ENCODE results near the gene SLC39A11. TPM values are rescaled to one million over a fixed set of nuclear protein-coding genes. Genes with fewer than 3 reads are reported as not detected.

The SLC39A11 gene
- total RNA-seq, 1 donor from 2014 or later: 23.2 TPM

DNA sequence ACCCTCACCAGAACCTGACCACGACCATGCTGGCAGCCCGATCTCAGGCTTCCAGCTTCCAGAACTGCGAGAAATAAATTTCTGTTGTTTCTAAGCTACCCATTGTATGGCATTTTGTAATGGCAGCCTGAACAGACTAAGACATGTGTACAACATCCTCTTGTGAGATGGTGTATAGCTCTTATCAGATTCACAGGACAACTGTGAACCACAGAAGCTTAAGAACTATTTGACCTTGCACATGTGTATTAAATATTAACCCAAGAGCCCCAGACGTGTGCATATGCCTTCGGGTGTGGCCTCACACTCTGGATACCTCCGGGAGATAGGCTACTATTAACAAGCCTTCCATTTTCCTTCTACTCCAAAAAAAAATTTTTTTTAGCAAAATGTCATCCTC lies 248.9 kb downstream of the SLC39A11 start:
- Mint-ChIP-seq H3K4me3 (no peak overlapping the region), H3K27me3 (no peaks in the 10 kb centered on the region), H3K27ac (no peak overlapping the region), H3K4me1 (ENCODE audit: unreplicated experiment) (no peaks in the 10 kb centered on the region), H3K36me3 (peaks cover 11% of the 10 kb centered on the region), H3K9me3 (peaks cover 10% of the 10 kb centered on the region)
- DNase-seq (ENCODE audit: extremely low spot score, unreplicated experiment): no peak
- TF ChIP-seq CTCF (conservative IDR thresholded peaks at IDR 0.05): no peak

DNA sequence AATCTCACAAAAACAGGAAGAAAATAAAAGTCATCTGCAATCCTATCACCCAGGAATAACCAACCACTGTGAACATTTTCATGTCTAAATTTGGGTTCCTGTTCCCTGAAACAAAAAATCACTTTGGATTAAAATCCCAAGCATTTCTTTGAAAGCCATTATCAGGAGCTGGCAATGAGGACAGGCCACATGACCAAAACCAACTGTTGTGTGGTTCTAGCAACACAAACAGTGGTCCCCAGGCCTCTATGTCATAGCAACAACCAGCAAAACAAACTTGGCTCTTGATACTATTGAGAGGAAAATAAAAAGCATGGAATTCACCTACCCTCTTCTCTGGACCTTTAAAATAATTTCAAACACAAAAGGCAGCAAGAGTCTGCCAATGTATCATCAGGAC lies 252.5 kb downstream of the SLC39A11 start:
- H3K27ac Mint-ChIP-seq: no peak overlapping the region
- no peak for TF ChIP-seq CTCF (conservative IDR thresholded peaks at IDR 0.05)
- no peaks in the 10 kb centered on the region for H3K27me3 Mint-ChIP-seq
- H3K4me3 Mint-ChIP-seq: no peak overlapping the region
- DNase-seq (ENCODE audit: extremely low spot score, unreplicated experiment): no peak
- H3K4me1 Mint-ChIP-seq (ENCODE audit: unreplicated experiment): peaks cover 4% of the 10 kb centered on the region
- H3K9me3 Mint-ChIP-seq: peaks cover 8% of the 10 kb centered on the region
- H3K36me3 Mint-ChIP-seq: peaks cover 11% of the 10 kb centered on the region

DNA sequence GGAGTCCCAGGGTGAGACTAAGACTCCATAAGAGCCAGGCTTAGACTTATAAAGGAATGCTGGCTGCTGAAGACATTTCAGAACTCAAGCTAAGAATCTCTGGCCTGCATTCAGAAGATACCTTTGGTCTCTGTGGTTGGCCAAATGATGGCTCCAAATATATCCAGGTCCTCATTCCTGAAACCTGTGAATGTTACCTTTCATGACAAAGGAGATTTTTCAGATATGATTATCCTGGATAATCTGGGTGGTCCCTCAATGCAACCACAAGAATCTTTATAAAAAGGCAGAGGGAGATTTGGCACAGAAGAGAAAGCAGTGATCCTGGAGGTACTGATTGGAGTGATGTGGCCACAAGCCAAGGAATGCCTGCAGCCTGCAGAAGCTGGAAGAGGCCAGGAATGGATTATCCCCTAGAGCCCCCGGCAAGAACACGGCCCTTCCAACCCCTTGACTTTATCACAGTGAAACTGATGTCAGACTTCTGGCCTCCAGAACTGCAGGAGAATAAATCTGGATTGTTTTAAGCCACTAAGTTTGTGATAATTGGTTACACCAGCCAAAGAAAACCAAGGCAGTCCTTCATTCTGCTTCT lies 253.3 kb downstream of the SLC39A11 start:
- Mint-ChIP-seq H3K36me3 (peaks cover 8% of the 10 kb centered on the region), H3K4me3 (no peak overlapping the region), H3K27me3 (no peaks in the 10 kb centered on the region), H3K4me1 (ENCODE audit: unreplicated experiment) (peaks cover 4% of the 10 kb centered on the region), H3K27ac (no peak overlapping the region), H3K9me3 (peaks cover 5% of the 10 kb centered on the region)
- no peak for DNase-seq (ENCODE audit: extremely low spot score, unreplicated experiment)
- TF ChIP-seq CTCF (conservative IDR thresholded peaks at IDR 0.05): no peak

GRCh38 chr17:72838581-72838980 lies 253.9 kb downstream of the SLC39A11 start:
- no peak for DNase-seq (ENCODE audit: extremely low spot score, unreplicated experiment)
- peaks cover 6% of the 10 kb centered on the region for H3K9me3 Mint-ChIP-seq
- H3K36me3 Mint-ChIP-seq: peaks cover 8% of the 10 kb centered on the region
- no peak overlapping the region for H3K27ac Mint-ChIP-seq
- no peaks in the 10 kb centered on the region for H3K27me3 Mint-ChIP-seq
- H3K4me1 Mint-ChIP-seq (ENCODE audit: unreplicated experiment): peaks cover 6% of the 10 kb centered on the region
- H3K4me3 Mint-ChIP-seq: no peak overlapping the region
- TF ChIP-seq CTCF (conservative IDR thresholded peaks at IDR 0.05): no peak

DNA sequence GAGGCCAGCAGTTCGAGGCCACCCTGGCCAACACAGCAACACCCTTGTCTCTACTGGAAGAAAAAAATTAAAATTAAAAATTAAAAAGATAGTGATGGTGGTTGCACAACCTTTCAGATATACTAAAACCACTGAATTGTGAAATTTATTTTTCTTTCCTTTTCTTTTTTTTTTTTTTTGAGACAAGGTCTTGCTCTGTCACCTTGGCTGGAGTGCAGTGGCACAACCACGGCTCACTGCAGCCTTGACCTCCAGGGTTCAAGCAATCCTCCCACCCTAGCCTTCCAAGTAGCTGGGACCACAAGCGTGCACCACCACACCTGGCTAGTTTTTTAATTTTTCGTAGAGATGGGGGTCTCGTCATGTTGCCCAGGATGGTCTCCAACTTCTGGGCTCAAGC lies 254.4 kb downstream of the SLC39A11 start:
- DNase-seq (ENCODE audit: extremely low spot score, unreplicated experiment): no peak
- Mint-ChIP-seq H3K27ac (no peak overlapping the region), H3K27me3 (no peaks in the 10 kb centered on the region), H3K36me3 (peaks cover 8% of the 10 kb centered on the region), H3K4me1 (ENCODE audit: unreplicated experiment) (peaks cover 9% of the 10 kb centered on the region), H3K4me3 (no peak overlapping the region), H3K9me3 (peaks cover 8% of the 10 kb centered on the region)
- TF ChIP-seq CTCF (conservative IDR thresholded peaks at IDR 0.05): no peak

- no peak overlapping the region for H3K4me3 Mint-ChIP-seq
- peaks cover 8% of the 10 kb centered on the region for H3K9me3 Mint-ChIP-seq
These were observed 255.2 kb downstream of the SLC39A11 start for GRCh38 chr17:72837335-72837734.

More at GRCh38 chr17:72837335-72837734, 255.2 kb downstream of the SLC39A11 start:
- H3K36me3 Mint-ChIP-seq: peaks cover 8% of the 10 kb centered on the region
- H3K27ac Mint-ChIP-seq: no peak overlapping the region
- H3K27me3 Mint-ChIP-seq: no peaks in the 10 kb centered on the region
- peaks cover 9% of the 10 kb centered on the region for H3K4me1 Mint-ChIP-seq (ENCODE audit: unreplicated experiment)
- DNase-seq (ENCODE audit: extremely low spot score, unreplicated experiment): no peak
- no peak for TF ChIP-seq CTCF (conservative IDR thresholded peaks at IDR 0.05)

Measured in type B pancreatic cell (in vitro differentiated cells).